HG03460 (cell line): Measurements from ENCODE around the gene DNAJB8.

Source experiments
- ATAC-seq: cut with Tn5 transposase; IDR thresholded peaks from one replicate; pipeline ENCODE4 v1.9.1; 2021; ENCODE audit not compliant: unreplicated experiment

Gene DNAJB8

DNA sequence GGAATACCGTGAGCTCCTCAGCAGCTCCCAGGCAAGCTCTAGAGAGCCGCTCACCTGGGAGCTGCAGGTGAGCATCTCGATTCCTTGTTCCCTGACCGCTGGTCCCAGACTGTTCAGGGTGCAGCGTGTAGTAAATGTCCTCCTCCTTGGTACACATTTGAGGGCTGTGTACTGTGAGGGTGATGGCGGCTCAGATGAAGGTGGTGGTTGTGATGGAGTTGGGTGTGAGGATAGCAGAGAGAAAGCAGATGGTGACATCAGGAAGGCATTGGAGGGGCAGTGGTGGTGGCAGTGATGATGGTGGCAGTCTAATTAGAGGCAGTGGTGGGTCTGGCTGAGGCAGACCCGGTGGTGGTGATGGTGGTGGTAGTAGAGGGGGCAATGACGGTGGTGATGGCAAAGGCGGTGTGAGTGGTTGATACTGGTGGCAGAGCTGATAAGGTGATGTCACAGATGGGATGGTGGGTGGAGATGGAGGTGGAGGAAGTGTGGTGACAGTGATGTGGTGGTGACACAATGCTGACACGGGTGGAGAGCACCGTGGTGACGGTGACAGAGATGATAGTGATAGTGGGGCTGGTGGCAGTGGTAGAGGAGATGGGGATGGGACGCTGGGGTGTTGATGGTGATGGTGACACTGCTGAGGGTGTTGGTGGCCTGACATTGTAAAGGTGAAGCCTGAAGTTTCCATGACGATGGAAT lies at the start of gene DNAJB8:
Gene DNAJB8, minus strand, starts transcription at position 51 of the 702 bp plus-strand sequence. CDS start 3,645 bp downstream, outside the sequence.
- no peak for ATAC-seq

DNA sequence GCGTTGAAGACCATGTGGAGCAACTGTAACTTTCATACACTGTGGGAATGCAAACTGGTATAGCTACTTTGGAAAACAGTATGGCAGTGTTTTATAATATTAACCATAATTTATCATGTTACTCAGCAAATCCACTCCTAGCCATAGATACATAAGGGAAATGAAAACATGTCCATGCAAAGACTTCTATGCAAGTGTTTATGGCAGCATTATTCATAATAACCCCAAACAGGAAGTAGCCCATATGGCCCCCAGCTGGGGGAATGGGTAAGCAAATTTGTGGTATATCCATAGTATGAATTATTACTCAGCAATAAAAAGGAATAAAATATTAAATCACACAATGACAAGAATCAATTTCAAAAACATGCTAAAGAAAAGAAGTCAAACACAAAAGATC lies 49.3 kb upstream of the DNAJB8 start:
- no peak for ATAC-seq

DNA sequence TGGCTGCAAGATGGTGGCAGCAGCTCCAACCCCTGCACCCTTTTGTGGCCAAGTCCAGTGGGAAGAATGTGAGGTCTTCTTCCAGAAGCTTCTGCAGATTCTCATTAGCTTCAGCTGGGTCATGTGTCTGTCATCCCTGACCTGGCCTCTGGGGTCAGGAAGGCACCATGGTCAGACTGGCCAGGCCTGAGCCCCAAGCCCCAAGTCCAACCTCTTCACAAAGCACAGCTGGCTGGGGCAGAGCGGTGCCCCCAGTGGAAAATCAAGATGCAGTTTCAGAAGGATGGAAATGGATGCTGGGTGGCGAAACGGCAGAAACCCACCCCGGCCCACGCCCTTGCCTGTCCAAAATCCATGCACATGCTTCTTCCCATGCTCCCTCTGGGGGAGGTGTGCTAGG lies 42.2 kb upstream of the DNAJB8 start:
- no peak for ATAC-seq

DNA sequence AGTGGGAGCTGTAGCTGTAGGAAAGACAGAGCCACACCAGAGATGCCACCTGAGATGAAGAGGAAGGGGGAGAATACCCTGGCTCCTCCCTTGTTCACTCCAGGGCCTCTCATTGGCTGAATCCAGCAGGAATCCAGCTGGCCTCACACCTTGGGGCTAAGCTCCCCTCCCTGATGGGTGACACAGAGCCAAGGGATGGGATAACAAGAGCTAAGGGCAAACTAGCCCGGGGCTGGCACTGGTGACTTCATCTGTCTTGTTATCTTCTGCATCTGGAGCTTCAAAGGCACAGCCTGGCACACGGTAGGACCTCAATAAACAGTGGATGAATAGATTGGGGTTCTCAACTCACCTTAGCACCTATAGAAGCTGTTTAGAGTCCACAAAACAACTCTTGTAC lies 40.1 kb upstream of the DNAJB8 start:
- ATAC-seq, result no peak

DNA sequence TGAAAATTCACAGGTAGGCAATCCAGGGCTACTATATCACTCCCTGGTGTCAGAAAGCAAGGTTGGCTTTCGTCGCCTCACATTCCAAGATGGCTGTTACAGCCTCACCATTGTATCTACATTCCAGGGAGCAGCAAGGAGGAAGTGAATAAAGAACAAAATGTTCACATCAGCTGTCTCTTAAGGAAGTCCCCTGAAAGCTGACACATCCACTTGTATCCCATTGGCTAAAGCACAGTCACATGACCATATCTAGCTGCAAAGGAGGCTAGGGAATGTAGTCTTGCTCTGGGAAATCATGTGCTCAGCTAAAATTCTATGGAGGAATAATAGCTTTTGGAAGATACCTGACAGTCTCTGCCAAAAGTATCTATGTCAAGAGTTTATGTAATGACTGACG lies 39.1 kb upstream of the DNAJB8 start:
- ATAC-seq, result no peak

DNA sequence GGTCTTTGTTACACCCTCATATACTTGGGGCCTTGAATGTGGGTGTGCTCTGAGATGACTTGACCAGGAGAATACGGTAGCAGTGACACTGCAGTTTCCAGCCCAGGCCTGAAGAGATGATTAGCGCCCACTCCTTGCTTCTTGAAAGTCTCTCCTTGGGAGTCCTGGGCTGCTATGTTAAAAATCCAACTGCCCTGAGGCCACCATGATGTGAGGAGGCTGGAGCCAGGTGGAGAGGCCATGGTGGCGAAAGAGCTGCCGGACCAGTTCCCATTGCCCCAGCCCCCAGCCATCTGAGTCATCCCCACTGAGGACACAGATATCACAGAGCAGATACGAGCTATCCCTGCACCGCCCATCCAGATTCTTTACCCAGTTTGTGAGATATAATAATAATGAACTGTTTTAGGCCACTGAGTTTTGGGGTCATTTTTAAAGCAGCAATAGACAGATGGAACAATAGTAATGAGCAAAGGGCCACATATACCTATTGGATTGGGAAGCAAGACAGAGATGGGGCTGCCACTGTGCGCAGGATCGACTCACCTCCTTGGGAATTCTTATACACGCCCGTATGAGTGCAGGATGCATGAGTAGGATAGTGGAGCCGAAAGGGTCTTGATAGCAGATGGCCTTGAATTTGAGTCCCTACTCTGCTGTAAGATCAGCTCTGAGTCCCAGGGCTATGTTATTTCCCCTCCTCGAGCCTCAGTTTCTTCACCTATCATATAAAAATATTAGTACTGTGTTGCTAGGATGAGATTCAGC lies 38.5 kb upstream of the DNAJB8 start:
- no peak for ATAC-seq

DNA sequence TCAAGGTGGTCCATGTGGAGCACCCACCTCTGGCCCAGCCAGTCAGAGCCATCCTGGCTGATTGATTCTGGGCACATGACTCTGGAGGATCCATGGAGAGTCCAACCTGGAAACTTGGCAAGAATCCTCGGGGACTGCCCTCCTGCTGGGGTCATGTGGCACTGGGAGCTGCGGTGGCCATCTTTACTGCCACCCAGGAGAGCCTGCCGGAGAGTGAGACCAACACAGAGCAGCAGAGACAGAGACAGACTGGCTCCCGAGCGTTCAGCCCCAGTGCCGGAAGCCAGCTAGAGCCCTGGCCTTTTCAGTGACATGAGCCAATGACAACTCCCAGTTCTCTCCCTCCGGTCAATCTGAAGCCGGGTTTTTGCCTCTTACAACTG lies 37.8 kb upstream of the DNAJB8 start:
- no peak for ATAC-seq

DNA sequence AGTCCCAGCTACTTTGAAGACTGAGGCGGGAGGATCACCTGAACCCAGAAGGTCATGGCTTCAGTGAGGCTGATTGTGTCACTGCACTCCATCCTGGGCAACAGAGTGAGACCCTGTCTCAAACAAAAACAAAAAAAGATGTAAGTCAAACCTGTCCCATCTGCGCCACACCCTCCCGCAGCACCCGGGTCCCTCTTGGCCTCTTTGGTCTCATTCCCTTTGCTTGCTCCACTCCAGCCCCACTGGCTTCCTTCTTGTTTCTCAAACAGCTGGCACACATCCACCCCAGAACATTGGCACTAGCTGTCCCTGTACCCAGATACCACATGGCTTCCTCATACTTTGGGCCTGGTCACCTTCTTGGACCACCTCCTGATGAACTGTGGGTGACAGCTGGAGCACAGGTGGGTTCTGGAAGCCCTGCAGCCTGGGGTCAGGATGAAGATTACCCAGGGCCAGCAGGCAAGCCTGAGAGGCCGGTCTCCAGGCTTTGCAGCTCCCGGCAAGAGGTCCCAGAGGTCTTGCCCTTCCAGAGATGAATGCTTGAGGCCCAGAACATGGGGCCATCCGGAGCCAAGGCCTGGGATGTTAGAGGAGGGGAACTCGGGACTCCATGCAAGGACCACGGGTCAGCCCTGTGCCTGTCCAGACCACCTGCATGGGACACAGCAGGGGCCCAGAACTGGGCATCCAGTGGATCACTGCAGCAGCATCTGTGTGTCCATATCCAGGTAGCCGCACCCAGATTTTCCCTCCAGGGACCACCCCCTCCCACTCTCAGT lies 37.3 kb upstream of the DNAJB8 start:
- no peak for ATAC-seq

DNA sequence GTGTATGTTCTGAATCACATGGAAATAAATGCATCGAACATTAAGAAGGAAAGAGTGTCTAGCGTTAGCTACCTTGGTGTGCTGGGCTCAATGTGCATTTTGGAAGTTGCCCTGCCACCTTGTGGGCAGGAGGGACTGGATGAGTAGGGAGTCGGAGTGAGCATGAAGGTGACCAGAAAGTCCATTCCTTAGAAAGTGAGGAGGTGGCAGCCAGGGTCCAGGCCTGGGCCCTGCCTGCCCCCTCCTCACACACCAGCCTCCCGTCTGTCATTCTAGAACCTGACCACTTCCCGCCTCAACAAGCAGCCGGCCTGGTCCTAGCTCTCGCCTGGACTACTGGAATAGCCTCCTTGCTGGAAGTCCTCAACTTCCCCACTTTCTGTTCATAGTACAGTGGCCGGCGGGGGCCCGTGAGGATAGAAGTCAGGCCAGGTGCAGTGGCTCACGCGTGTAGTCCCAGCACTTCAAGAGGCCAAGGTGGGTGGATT lies 36.5 kb upstream of the DNAJB8 start:
- ATAC-seq, result no peak

DNA sequence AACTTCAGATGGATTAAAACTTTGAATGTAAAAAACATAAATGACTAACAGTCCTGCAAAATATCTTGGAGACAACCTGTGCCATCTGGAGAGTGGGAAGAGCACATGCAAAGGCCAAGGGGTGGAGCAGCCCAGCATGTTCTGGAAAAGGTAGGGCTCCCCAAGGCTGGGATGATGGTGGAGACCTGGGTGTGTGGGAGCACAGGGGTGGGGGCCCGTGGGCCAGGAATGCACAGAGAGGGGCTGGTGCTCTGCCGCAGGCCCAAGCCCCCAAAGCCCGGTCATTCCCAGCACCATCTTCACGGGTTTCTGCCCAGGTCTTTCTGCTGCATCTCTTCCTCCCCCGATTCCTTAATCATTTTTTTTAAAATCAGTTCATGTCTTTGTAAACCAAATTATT lies 36.0 kb upstream of the DNAJB8 start:
- ATAC-seq, result no peak

DNA sequence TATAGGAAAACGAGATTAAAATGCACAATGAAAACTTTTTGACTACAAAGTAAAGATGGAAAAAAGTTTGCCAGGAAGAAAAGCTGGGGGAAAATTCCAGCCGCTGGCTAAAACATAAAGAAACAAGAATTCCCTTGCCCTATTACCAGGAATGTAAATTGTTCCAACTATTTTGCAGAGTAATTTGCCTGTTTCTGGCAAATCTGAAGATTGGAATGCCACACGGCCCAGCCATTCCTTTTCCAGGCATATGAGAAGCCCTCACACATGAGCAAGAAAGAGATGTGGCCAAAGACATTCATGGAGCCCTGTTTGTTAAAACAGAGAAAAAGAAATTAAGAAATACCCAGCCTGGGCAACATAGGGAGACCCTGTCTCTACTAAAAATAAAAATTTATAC lies 34.7 kb upstream of the DNAJB8 start:
- no peak for ATAC-seq

DNA sequence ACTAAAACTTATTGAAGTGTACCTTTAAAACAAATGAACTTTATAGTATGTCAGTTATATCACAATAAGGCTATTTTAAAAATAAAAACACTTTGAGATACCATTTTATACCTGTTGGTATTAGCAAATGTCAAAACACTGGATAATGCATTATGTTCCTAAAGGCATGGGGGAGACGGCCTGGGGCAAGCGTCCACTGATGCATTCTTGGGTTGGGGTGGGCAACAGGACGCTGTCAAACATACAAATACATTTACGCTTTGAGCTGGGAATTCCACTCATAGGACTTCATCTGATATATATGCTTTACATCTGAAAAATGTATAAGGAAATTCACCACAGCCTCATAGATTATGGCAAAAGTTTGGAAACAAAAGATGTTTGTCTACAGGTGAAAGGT lies 33.9 kb upstream of the DNAJB8 start:
- no peak for ATAC-seq

DNA sequence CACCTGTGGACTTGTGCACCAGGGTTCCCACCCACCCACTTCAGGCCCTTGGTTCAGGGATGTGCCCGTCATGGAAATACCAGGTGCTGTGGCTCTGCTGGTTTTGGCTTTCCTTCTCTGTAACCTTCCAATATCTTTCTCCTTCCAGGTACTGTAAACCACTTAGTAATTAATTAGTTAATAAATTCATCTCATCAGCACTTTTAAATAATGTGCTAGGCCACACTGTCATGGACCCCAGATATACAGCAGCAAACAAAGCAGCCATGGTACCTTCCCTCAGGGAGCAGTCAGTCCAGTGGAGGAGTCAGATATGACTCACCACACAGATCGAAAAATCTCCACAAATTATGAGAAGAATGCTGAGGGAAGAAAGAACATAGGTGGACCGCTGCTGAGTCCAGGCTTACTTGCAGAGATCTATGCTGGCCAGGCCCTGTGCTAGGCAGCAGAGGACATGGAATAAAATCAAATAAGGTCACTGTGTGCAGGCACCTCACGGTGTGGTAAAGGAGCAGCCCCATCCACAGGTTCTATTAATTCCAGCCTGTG lies 33.1 kb upstream of the DNAJB8 start:
- ATAC-seq, result no peak

DNA sequence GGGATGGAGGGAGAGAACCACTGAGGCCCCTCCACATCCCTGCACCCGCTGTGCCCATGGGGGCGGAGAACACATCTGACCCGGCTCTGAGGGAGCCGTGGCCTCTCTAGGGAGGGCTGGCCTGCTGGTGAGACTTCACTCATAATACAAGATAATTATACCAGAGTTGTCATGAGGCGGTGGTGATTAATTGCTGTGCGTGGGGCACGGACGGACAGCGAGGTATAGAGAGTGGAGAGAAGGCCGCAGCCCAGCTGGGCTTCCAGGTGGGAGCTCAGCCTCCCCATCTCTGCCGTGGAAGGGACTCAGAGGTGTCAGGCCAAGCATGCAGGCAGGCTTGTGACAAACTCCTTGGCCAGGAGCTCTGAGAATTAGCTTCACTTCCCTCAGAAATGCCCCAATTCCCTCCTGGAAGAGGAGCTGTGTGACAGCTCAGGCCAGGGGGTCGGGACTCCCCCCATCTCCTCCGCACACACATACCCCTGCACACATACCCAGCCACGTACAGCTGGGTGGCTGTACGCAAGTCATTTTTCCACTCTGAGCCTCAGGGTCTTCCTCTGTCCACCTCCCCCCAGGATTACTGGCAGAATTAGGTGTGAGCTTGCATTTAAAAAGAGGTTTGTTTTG lies 32.3 kb upstream of the DNAJB8 start:
- ATAC-seq, result no peak

DNA sequence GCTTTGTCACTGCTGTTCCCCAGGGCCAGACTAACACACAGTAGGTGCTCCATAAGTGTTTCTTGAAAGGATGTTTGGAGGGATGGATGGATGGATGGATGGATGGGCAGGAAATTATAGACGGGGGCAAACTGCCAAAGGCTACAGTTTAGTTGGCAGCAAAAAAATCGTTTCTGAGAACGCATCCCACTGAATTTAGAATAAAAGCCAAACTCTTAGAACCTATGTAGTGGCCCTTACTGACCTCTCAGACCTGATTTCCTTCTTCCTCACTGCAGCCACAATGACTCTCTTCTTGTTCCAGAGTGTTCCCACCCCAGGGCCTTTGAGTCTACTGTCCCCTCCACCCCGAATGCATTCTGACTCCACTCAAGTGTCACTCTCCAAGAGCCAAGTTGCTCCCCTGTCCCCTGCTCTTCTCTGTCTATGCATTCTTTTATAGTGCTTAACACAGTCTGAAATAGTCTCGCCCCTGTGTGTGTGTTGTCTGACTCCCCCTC lies 31.5 kb upstream of the DNAJB8 start:
- ATAC-seq, result no peak

DNA sequence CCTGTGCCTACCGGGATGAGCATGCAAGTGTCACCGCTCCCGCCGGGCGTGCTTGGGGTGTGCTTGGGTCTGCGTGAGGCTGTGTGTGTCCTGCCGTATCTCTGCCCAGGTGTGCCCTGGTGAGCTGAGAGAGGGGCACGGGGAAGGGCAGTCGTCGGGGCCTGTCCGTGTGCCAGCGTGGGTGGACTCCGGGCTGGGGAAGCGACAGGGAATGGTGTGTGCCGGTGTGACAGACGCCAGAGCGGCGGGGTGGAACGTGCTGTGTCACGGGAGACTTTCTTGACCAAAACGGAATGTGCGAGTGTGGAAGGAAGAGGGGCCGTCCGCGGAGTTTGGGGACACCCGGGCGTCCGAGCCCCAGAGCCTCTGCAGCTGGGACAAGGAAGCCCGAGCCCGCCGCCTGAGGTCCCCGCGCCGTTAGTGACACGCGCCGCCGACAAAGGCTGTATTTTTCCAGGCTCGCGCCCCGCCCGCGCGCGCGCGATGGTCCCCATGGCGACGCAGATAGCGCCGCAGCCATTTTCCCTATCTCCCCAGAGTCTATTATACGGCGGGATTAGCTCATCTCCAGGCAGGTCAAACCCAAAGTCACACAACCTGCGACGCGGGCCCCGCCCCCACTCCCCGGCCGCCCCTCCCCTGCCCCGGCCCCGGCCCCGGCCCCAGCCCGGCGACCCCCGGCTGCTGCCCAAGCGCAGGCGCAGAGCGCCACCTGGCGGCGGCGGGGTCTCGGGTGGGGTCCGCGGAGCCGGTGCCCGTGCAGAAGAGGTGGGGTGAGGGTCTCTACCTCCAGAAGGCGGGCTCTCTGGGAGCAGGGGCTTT lies 30.8 kb upstream of the DNAJB8 start:
- no peak for ATAC-seq

DNA sequence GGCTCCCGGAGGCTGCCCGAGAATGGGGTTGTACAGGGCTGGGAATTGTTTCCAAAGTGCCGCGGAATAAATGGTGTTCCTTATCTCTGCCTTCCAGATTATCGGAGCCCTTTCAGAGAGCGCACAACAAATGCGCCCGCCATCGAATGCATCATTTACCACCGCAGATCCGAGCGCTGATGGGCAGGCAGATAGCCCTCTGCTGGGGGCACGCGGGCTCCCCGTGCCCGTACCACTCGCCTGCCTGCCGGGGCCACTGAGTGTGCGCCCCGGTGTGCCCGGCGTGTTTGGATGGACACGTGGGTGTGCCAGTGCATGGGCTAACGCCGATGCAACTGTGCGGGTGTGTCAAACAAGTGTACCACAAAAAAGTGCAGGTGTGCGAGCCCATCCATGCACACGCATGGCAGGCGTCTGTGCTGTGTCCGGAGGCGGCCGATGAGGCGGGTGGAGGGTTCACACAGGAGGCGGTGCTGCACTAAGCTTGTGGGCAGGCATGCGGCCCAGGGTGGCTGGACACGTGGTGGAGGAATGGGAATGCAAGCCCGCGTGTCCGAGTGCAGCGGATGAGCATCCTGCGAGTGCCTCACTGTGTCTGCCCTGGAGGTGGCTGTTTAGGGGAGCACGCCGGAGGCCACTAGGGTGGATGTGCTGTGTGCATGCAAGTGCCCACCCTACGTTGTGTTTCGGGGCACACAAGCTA lies 30.1 kb upstream of the DNAJB8 start:
- ATAC-seq, result no peak

DNA sequence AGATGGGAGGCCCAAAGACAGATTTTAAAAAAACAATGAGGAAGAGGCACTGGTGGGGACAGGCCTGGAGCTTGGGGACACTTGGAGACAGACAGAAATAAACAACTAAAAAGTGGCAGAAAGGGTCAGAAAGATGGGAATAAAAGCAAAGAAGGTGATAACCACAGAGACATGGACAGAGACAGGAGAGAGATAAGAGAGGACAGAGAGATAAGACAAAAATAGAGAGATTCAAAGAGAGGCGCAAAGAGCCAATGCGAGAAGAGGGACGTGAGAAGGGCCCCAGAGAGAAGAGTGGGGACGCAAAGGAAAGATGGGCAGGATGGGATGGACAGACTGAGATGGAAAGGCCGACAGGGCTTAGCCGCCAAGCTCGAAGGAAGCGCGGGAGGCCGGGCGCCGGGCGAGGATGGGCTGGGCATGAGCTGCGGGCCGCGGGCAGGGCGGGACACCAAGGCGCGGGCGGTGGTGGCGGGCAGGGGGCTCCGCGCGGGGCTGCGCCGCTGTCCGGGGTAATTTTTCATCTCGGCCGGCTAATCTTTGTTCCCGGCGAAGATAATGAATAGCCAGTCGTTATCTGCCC lies 29.4 kb upstream of the DNAJB8 start:
- ATAC-seq, result no peak

DNA sequence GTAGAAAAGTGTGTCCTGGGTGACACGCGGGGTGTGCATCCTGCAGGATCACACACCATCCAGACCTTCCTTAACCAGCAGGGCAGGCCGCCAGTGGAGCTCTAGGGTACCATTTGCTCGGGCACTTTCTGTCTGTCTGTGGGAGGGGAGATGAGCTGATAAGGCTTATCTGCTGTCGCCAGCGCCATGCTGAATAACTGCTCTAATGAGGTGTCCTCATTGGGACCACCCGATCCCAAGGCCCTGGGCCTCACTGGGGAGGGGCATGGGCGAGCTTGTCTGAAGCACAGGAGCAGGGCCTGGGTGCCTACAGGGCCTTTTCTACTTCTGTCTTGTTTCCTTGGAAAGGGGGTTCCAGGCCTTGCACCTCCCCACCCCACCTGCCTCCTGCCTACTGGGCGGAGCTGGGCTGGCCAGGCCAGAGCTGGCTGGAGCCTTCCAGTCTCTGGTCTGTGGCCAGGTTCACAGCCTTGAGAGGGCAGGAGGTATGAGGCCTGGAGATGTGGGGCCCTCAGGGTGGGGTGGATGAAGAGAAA lies 28.8 kb upstream of the DNAJB8 start:
- ATAC-seq, result no peak
